ENCODE data around the gene CPEB4.

- TF ChIP-seq CTCF (IDR thresholded peaks at IDR 0.05) (no peak), POLR2A (IDR thresholded peaks at IDR 0.05) (no peak)
These were observed 2.6 kb upstream of the CPEB4 start for GRCh38 chr5:173885475-173886010.
